Kidney tubule cell (primary cell): ENCODE measurements around the gene DEFB125.
"Not testable (repeated sequence)": the region's sequence is repeated elsewhere in the genome, so short reads cannot be mapped to it uniquely, and the experiment has no call there.

Experiments
- DNase-seq: peaks from one replicate; pipeline ENCODE4 v3.0.0-alpha.2; 2018; ENCODE audit warnings: low spot score

DEFB125 gene

DNA sequence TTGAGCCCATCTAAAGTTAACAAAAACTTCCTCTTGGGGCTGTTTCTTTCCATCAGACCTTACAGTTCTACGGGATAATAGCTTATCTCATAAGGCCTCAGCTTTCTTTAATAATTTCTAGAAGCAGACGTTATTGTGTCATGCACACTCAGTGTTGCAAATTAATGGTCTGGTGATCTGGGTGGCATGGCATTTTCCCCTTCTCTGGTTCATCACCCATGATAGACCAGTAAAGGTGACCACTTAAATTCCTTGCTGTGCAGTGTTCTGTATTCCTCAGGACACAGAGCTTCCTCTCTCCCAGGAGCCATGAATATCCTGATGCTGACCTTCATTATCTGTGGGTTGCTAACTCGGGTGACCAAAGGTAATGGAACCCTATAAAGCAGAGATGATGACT is at the start of gene DEFB125:
DEFB125 (plus strand) TSS at position 272 of the 400 bp plus-strand sequence; CDS start at position 310, 38 bp downstream.
- peak; percentile 58 for DNase-seq

GRCh38 chr20:60035-60918 is 27.2 kb upstream of the DEFB125 start:
- no peak for DNase-seq

GRCh38 chr20:61230-61629 is 26.2 kb upstream of the DEFB125 start:
- no peak for DNase-seq

DNA sequence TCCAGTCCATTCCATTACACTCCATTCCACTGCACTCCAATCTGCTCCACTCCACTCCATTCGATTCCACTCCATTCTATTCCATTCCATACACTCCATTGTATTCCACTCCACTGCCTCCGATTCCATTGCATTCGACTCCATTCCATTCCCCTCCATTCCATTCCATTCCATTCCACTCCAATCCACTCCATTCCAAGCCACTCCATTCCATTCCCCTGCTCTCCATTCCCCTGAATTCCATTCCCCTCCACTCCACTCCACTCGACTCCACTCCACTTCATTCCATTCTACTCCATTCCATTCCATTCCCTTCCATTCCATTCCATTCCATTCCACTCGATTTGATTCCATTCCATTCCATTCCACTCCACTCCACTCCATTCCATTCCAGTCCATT is 25.7 kb upstream of the DEFB125 start:
- DNase-seq = no peak

DNA sequence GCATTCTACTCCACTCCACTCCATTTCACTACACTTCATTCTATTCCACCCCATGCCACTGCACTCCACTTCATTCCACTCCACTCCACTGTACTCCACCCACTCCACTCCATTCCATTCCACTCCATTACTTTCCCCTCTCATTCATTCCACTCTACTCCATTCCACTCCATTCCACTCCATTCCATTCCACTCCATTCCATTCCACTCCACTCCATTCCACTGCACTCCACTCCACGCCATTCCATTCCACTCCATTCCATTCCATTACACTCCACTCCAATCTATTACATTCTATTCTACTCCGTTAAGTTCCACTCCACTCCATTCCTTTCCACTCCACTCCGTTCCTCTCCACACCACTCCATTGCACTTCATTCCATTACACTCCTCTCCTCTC is 25.0 kb upstream of the DEFB125 start:
- DNase-seq = no peak

DNA sequence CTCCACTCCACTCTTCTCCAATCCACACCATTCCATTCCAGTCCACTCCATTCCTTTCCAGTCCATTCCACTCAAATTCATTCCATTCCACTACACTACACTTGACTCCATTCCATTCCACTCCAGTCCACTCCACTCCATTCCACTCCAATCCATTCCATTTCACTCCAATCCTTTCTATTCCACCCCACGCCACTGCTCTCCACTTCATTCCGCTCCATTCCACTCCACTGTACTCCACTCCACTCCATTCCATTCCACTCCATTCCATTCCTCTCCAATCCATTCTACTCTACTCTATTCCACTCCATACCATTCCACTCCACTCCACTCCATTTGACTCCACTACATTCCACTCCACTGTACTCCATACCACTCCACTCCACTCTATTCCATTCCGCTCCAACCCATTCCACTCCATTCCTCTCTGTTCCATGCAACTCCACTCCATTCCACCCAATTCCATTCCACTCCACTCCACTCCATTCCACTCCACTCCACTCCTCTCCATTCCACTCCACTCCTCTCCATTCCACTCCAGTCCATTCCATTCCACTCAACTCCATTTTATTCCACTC is 23.4 kb upstream of the DEFB125 start:
- DNase-seq = no peak

GRCh38 chr20:64766-65322 is 22.6 kb upstream of the DEFB125 start:
- no peak for DNase-seq

DNA sequence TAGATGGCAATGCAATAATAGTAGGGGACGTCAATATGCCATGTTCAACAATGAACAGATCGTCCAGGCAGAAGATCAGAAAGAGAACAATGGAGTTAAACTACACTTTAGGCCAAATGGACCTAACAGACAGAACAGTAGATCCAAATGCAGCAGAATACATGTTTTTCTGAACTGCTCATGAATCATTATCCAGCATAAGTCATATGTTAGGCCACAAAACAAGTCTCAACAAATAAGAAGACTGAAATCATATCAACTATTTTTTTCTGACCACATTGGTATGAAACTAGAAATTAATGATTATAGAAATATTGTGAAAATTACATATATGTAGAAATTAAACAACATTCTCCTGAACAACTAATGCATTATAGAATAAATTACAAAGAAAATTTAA is 10.2 kb upstream of the DEFB125 start:
- no peak for DNase-seq

DNA sequence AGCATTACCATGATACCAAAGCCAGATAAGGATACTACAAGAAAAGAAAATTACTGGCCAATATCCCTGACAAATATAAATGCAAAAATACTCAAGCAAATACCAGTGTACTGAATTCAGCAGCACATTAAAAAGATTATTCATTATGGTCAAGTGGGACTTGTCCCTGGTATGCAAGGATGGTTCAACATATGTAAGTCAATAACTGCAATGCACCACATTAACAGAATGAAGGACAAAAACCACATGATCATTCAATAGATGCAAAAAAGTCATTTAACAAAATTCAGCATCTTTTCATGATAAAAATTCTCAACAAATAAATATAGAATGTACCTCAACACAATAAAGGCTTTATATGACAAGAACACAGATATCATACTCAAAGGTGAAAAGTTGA is 9.1 kb upstream of the DEFB125 start:
- no peak for DNase-seq

DNA sequence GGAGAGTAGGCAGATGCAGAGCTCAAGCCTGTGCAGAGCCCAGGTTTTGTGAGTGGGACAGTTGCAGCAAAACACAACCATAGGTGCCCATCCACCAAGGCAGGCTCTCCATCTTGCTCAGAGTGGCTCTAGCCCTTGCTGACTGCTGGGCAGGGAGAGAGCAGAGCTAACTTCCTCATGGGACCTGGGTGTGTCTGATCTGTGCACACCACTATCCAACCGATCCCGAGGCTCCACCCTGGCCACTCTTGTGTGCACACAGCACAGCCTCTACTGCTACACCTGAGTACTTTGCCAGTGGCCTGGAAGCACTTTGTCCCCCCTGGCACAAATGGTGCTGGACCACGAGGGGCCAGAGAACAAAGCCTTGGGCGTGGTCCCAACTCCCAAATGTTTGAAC is 7.9 kb upstream of the DEFB125 start:
- no peak for DNase-seq

DNA sequence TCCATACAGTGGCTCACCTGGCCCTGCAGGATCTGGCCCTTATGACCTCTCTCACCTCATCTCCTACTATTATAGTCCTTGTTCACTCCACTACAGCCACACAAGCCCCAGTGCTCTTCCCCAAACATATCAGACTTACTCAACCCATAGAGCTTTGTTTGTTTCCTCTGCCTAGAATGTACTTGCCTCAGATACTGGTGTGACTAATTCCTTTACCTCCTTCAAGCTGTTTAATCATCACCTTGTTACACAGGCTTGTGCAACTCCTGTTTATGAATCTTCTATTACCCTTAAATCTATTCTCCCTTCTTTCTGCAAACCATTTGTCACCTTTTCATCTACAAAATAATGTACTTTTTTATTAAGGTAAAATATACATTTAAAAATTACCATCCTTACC is 3.2 kb downstream of the DEFB125 start:
- DNase-seq = peak; percentile 73

GRCh38 chr20:93641-94040 is 6.2 kb downstream of the DEFB125 start:
- DNase-seq = no peak

DNA sequence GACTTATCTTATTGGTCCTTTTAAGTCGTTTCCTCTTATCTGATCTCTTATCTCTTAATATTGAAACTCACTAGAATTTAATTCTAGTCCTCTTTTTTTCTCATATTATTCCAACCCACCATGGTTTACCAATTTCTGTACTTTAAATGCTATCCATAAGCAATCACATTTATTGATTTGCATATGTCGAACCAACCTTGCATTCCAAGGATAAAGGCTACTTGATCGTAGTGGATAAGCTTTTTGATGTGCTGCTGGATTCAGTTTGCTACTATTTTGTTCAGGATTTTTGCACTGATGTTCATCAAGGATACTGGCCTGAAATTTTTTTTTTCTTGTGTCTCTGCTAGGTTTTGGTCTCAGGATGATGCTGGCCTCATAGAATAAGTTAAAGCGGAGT is 7.7 kb downstream of the DEFB125 start:
- DNase-seq = no peak

DNA sequence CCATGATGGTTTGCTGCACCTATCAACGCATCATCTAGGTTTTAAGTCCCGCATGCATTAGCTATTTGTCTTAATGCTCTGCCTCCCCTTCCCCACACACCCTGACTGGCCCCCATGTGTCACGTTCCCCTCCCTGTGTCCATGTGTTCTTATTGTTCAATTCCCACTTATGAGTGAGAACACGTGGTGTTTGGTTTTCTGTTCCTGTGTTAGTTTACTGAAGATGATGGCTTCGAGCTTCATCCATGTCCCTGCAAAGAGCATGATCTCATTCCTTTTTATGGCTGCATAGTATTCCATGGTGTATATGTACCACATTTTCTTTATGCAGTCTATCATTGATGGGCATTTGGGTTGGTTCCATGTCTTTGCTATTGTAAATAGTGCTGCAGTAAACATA is 10.2 kb downstream of the DEFB125 start:
- DNase-seq = not testable (repeated sequence)

- DNase-seq = no peak
Observed at GRCh38 chr20:101975-102374, 14.5 kb downstream of the DEFB125 start.

- DNase-seq = no peak
Observed at GRCh38 chr20:103456-103855, 16.0 kb downstream of the DEFB125 start.

DNA sequence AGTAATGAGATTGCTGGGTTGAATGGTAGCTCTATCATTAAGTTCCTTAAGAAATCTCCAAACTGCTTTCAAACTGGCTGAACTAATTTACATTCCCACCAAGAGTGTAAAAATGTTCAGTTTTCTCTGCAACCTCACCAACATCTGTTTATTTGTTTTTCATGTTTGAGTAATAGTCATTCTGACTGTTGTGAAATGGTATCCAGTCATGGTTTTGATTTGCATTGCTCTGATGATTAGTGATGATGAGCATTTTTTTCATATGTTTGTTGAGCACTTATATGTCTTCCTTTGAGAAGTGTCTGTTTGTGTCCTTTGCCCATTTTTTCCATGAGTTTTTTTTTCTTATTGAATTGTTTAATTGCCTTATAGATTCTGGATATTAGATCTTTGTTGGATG is 24.9 kb downstream of the DEFB125 start:
- DNase-seq = no peak

GRCh38 chr20:117518-117917 is 30.0 kb downstream of the DEFB125 start:
- DNase-seq = no peak

GRCh38 chr20:129786-130323 is 42.4 kb downstream of the DEFB125 start:
- DNase-seq = not testable (repeated sequence)

GRCh38 chr20:137668-138490 is 50.4 kb downstream of the DEFB125 start:
- no peak for DNase-seq

DNA sequence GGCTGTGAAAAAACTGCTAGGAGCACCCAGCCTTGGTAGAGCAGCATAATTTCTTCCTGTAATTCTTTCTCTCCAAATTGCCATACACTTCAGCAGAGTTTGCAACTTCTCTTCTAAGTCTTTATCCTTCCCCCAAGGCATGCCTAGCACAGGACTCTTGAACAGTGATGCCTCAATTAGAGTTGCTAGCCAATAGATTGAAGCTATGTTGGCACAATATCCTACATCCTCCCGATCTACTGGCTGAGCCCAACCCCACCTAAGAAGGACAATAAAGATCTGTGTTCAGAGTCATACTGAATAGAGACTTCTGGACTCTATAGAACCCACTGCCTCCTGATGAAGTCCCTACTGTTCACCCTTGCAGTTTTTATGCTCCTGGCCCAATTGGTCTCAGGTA is 54.8 kb downstream of the DEFB125 start, which contains the start of gene DEFB126:
DEFB126 (plus strand) TSS at position 301 of the 400 bp plus-strand sequence; CDS start at position 340, 39 bp downstream.
- no peak for DNase-seq

- DNase-seq = no peak
Observed at GRCh38 chr20:145877-146276, 58.4 kb downstream of the DEFB125 start.
